Liver (tissue), 9 donors: ENCODE results near the gene LRRC74A. TPM values are rescaled to one million over a fixed set of nuclear protein-coding genes. Genes with fewer than 3 reads are reported as not detected.

Experiments used
- DNase-seq: peaks from one replicate; pipeline ENCODE4 v3.0.0-alpha.2; 2017; ENCODE audit warnings: low spot score
- H3K27ac ChIP-seq, 2 donors: one replicate each; pipeline ENCODE4 v1.7.0; 2013; ENCODE audit warnings: inconsistent platforms in 2 of 2, low read length in 2 of 2, control low read depth in 1 of 2, low read depth in 1 of 2, mild to moderate bottlenecking in 1 of 2
- H3K27me3 ChIP-seq, 4 donors: one replicate each; pipeline versions ENCODE4 v1.6.1 to v1.7.0; 2013; ENCODE audit warnings: low read length in 3 of 4, inconsistent platforms in 1 of 4, mild to moderate bottlenecking in 1 of 4, moderate library complexity in 1 of 4; ENCODE audit not compliant: control insufficient read depth in 4 of 4, insufficient read depth in 4 of 4
- H3K36me3 ChIP-seq, 4 donors: one replicate each; pipeline versions ENCODE4 v1.6.1 to v1.7.0; 2013; ENCODE audit warnings: low read length in 3 of 4, mild to moderate bottlenecking in 3 of 4, low read depth in 1 of 4, moderate library complexity in 1 of 4; ENCODE audit not compliant: control insufficient read depth in 4 of 4, insufficient read depth in 3 of 4
- H3K4me1 ChIP-seq, 4 donors: one replicate each; pipeline versions ENCODE4 v1.6.1 to v1.7.0; 2013; ENCODE audit warnings: low read length in 3 of 4, mild to moderate bottlenecking in 3 of 4, moderate library complexity in 1 of 4; ENCODE audit not compliant: control insufficient read depth in 4 of 4, insufficient read depth in 4 of 4
- H3K4me3 ChIP-seq, 3 donors: one replicate each; pipeline versions ENCODE4 v1.6.1 to v1.7.0; 2013; ENCODE audit warnings: low read length in 3 of 3, control low read depth in 1 of 3, low read depth in 1 of 3, mild to moderate bottlenecking in 1 of 3
- H3K9ac ChIP-seq, 2 donors: one replicate each; pipeline ENCODE4 v1.7.0; 2013; ENCODE audit warnings: low read length in 2 of 2, mild to moderate bottlenecking in 2 of 2, moderate library complexity in 2 of 2, control low read depth in 1 of 2, low read depth in 1 of 2
- H3K9me3 ChIP-seq, 4 donors: one replicate each; pipeline versions ENCODE4 v1.6.1 to v1.7.0; 2013; ENCODE audit warnings: low read length in 3 of 4; ENCODE audit not compliant: control insufficient read depth in 4 of 4
- EGR1 ChIP-seq, 2 donors: IDR thresholded peaks; 2 replicates each; pipeline ENCODE4 v1.6.1; 2016 to 2018; ENCODE audit warnings: antibody characterized with exemption in 2 of 2, low read depth in 2 of 2
- FOXA1 ChIP-seq: IDR thresholded peaks from 2 replicates; pipeline ENCODE4 v1.6.1; 2016; ENCODE audit warnings: antibody characterized with exemption
- FOXA2 ChIP-seq: IDR thresholded peaks from 2 replicates; pipeline ENCODE4 v1.6.1; 2016; ENCODE audit warnings: antibody characterized with exemption
- GABPA ChIP-seq, 2 donors: IDR thresholded peaks in 1 of 2; conservative IDR thresholded peaks in 1 of 2; 2 replicates each; pipeline ENCODE4 v1.6.1; 2016; ENCODE audit warnings: antibody characterized with exemption in 2 of 2, mild to moderate bottlenecking in 1 of 2, moderate library complexity in 1 of 2
- HNF4A ChIP-seq, 2 donors: conservative IDR thresholded peaks; 2 replicates each; pipeline ENCODE4 v1.6.1; 2016; ENCODE audit warnings: antibody characterized with exemption in 2 of 2, mild to moderate bottlenecking in 2 of 2
- HNF4G ChIP-seq: IDR thresholded peaks from 2 replicates; pipeline ENCODE4 v1.6.1; 2016; ENCODE audit warnings: antibody characterized with exemption
- JUND ChIP-seq, 2 donors: IDR thresholded peaks; 2 replicates each; pipeline ENCODE4 v1.6.1; 2016; ENCODE audit warnings: antibody characterized with exemption in 2 of 2
- NR2F2 ChIP-seq: IDR thresholded peaks from 2 replicates; pipeline ENCODE4 v1.6.1; 2016; ENCODE audit warnings: antibody characterized with exemption
- RAD21 ChIP-seq, 2 donors: IDR thresholded peaks; 2 replicates each; pipeline ENCODE4 v1.6.1; 2016; ENCODE audit warnings: antibody characterized with exemption in 2 of 2, mild to moderate bottlenecking in 2 of 2
- RXRA ChIP-seq, 2 donors: IDR thresholded peaks; 2 replicates each; pipeline ENCODE4 v1.6.1; 2017 to 2018; ENCODE audit warnings: antibody characterized with exemption in 2 of 2, mild to moderate bottlenecking in 1 of 2
- SP1 ChIP-seq: IDR thresholded peaks from 2 replicates; pipeline ENCODE4 v1.6.1; 2018; ENCODE audit warnings: antibody characterized with exemption, mild to moderate bottlenecking
- TAF1 ChIP-seq: conservative IDR thresholded peaks from 2 replicates; pipeline ENCODE4 v1.6.1; 2016; ENCODE audit warnings: antibody characterized with exemption, mild to moderate bottlenecking
- YY1 ChIP-seq: IDR thresholded peaks from 2 replicates; pipeline ENCODE4 v1.6.1; 2016; ENCODE audit warnings: antibody characterized with exemption, mild to moderate bottlenecking
- WGBS: extraction: QIAGEN DNeasy Blood & Tissue Kit; methylation state at CpG from one replicate; pipeline ENCODE4 v1.1.7; 2013; 5-methylcytosine and 5-hydroxymethylcytosine counted together
- polyA plus RNA-seq, 2 donors: library from polyadenylated mRNA; stranded (reverse) in 1 of 2; unstranded in 1 of 2; fragments of 200-250 nt in 1 of 2; fragments of >200 nt in 1 of 2; fragmentation: Nextera tagmentation in 1 of 2; extraction: Ambion mirVana in 1 of 2; gene quantifications; one replicate each; pipeline versions ENCODE4 v1.2.1 to v1.2.3, GENCODE V29; 2013 to 2015
- total RNA-seq, 2 donors: library from RNA; depleted of rRNA; stranded (reverse); fragments of >200 nt; gene quantifications; one replicate each; pipeline ENCODE4 v1.2.3, GENCODE V29; 2014
- TF ChIP-seq, protein P1 (sequence below): fragments of 150-350 bp; IDR thresholded peaks from 2 replicates; pipeline ENCODE4 v1.5.1; 2017; ENCODE audit warnings: improper control_type of control experiment, low read depth, low read length; ENCODE audit not compliant: missing input control
- TF ChIP-seq, protein P2 (sequence below): IDR thresholded peaks from 2 replicates; pipeline ENCODE4 v1.6.1; 2016; ENCODE audit warnings: antibody characterized with exemption
- TF ChIP-seq, protein P3 (sequence below): IDR thresholded peaks from 2 replicates; pipeline ENCODE4 v1.6.1; 2016; ENCODE audit warnings: antibody characterized with exemption
- TF ChIP-seq, protein P4 (sequence below): IDR thresholded peaks from 2 replicates; pipeline ENCODE4 v1.6.1; 2016; ENCODE audit warnings: antibody characterized with exemption, mild to moderate bottlenecking
- TF ChIP-seq, protein P5 (sequence below): IDR thresholded peaks from 2 replicates; pipeline ENCODE4 v1.6.1; 2016; ENCODE audit warnings: antibody characterized with exemption
- donor health status: healthy.
- donor health status: healthy.
- donor health status: healthy.
- donor health status: healthy.
- donor health status: healthy.

Gene LRRC74A
- total and polyA plus RNA-seq, 4 donors: not detected

DNA sequence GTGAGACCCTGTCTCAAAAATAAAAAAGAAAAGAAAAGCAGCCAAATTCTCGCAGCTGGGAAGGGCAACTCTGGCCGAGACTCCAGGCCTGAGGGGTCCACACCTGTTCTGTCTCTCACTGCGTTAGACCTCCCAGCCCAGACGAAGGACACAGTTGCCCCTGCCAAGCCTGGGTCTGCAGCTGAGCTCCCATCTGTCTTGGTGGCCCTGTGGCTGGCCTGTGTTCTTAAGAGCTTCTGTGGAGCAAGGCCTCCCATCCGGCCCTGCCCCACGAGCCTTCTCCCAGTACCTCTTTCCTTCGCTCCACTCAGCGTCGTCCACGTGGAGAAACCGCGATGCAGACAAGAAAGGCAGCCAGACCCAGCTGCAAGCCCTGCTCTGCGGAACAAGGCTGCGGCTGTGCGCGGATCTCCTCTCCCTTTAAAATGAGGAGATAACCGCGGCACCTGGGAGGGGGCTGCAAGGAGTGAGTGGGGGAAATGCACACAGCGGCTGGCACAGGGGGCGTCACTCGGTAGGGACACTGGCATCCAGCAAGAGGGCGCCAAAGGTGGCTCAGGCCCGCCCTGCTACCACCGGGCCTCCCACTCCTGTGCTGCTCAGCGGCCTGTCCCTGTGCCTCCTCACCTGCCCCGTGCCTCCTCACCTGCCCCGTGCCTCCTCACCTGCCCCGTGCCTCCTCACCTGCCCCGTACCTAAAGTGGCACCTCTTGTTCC is 42.4 kb downstream of the LRRC74A start:
- H3K4me1 ChIP-seq: peaks cover 0 to 4% (median 2%) of the 10 kb centered on the region in 4 donors
- WGBS: 91% methylated on average over 29 of the region's 29 CpGs
- H3K9me3 ChIP-seq: no peaks in the 10 kb centered on the region
- H3K27me3 ChIP-seq: no peaks in the 10 kb centered on the region
- no peaks in the 10 kb centered on the region for H3K36me3 ChIP-seq
- no peak overlapping the region for H3K9ac ChIP-seq
- TF ChIP-seq, protein P1, sequence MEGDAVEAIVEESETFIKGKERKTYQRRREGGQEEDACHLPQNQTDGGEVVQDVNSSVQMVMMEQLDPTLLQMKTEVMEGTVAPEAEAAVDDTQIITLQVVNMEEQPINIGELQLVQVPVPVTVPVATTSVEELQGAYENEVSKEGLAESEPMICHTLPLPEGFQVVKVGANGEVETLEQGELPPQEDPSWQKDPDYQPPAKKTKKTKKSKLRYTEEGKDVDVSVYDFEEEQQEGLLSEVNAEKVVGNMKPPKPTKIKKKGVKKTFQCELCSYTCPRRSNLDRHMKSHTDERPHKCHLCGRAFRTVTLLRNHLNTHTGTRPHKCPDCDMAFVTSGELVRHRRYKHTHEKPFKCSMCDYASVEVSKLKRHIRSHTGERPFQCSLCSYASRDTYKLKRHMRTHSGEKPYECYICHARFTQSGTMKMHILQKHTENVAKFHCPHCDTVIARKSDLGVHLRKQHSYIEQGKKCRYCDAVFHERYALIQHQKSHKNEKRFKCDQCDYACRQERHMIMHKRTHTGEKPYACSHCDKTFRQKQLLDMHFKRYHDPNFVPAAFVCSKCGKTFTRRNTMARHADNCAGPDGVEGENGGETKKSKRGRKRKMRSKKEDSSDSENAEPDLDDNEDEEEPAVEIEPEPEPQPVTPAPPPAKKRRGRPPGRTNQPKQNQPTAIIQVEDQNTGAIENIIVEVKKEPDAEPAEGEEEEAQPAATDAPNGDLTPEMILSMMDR: no peak
- no peak for TF ChIP-seq NR2F2
- TF ChIP-seq HNF4G: no peak
- no peak for TF ChIP-seq GABPA (IDR thresholded peaks at IDR 0.05 in 1 of 2, conservative IDR thresholded peaks at IDR 0.05 in 1 of 2)
- no peak for TF ChIP-seq JUND (IDR thresholded peaks at IDR 0.05)
- no peak for TF ChIP-seq YY1
- no peak for TF ChIP-seq EGR1 (IDR thresholded peaks at IDR 0.05; ENCODE audit: low read depth in 2 of 2)
- no peak for TF ChIP-seq RAD21 (IDR thresholded peaks at IDR 0.05)
- no peak for TF ChIP-seq SP1
- TF ChIP-seq HNF4A (conservative IDR thresholded peaks at IDR 0.05): no peak
- TF ChIP-seq FOXA1: no peak
- TF ChIP-seq, protein P2, sequence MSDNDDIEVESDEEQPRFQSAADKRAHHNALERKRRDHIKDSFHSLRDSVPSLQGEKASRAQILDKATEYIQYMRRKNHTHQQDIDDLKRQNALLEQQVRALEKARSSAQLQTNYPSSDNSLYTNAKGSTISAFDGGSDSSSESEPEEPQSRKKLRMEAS: no peak
- TF ChIP-seq RXRA (IDR thresholded peaks at IDR 0.05): no peak
- TF ChIP-seq, protein P3, sequence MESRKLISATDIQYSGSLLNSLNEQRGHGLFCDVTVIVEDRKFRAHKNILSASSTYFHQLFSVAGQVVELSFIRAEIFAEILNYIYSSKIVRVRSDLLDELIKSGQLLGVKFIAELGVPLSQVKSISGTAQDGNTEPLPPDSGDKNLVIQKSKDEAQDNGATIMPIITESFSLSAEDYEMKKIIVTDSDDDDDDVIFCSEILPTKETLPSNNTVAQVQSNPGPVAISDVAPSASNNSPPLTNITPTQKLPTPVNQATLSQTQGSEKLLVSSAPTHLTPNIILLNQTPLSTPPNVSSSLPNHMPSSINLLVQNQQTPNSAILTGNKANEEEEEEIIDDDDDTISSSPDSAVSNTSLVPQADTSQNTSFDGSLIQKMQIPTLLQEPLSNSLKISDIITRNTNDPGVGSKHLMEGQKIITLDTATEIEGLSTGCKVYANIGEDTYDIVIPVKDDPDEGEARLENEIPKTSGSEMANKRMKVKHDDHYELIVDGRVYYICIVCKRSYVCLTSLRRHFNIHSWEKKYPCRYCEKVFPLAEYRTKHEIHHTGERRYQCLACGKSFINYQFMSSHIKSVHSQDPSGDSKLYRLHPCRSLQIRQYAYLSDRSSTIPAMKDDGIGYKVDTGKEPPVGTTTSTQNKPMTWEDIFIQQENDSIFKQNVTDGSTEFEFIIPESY: no peak
- TF ChIP-seq, protein P4, sequence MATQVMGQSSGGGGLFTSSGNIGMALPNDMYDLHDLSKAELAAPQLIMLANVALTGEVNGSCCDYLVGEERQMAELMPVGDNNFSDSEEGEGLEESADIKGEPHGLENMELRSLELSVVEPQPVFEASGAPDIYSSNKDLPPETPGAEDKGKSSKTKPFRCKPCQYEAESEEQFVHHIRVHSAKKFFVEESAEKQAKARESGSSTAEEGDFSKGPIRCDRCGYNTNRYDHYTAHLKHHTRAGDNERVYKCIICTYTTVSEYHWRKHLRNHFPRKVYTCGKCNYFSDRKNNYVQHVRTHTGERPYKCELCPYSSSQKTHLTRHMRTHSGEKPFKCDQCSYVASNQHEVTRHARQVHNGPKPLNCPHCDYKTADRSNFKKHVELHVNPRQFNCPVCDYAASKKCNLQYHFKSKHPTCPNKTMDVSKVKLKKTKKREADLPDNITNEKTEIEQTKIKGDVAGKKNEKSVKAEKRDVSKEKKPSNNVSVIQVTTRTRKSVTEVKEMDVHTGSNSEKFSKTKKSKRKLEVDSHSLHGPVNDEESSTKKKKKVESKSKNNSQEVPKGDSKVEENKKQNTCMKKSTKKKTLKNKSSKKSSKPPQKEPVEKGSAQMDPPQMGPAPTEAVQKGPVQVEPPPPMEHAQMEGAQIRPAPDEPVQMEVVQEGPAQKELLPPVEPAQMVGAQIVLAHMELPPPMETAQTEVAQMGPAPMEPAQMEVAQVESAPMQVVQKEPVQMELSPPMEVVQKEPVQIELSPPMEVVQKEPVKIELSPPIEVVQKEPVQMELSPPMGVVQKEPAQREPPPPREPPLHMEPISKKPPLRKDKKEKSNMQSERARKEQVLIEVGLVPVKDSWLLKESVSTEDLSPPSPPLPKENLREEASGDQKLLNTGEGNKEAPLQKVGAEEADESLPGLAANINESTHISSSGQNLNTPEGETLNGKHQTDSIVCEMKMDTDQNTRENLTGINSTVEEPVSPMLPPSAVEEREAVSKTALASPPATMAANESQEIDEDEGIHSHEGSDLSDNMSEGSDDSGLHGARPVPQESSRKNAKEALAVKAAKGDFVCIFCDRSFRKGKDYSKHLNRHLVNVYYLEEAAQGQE: no peak
- TF ChIP-seq, protein P5, sequence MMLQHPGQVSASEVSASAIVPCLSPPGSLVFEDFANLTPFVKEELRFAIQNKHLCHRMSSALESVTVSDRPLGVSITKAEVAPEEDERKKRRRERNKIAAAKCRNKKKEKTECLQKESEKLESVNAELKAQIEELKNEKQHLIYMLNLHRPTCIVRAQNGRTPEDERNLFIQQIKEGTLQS: no peak
- no peak for TF ChIP-seq TAF1
- no peak for TF ChIP-seq FOXA2
- no peak for DNase-seq
- H3K4me3 ChIP-seq: no peak overlapping the region
- no peak overlapping the region for H3K27ac ChIP-seq
